A673 (cell line): ENCODE results near the gene STUM. TPM values are rescaled to one million over a fixed set of nuclear protein-coding genes. Genes with fewer than 3 reads are reported as not detected.

Experiments used
- BruUV-seq: library from RNA; stranded (reverse); fragments of 400-500 nt; replicated peaks from 2 replicates; lab custom pipeline; 2021; lab: Mats Ljungman, UMichigan
- CTCF ChIA-PET: fragments of 300-600 bp; sonication (Branson Sonifier 250); formaldehyde crosslinking; loops from one replicate; lab custom pipeline; 2022; ENCODE audit warnings: antibody characterized with exemption; lab: Charles Lee
- POLR2A ChIA-PET: fragments of 300-600 bp; sonication (Branson Sonifier 250); formaldehyde crosslinking; loops from one replicate; lab custom pipeline; 2022; ENCODE audit warnings: antibody characterized with exemption; ENCODE audit not compliant: low non-redundant PET; lab: Charles Lee
- DNase-seq: peaks from one replicate; pipeline ENCODE4 v3.0.0-alpha.2; 2015; ENCODE audit warnings: low spot score
- H3K27ac ChIP-seq: fragments of 200-600 bp; sonication (generic); 2 replicates; pipeline ENCODE4 v1.5.1; 2016; ENCODE audit warnings: mixed run types, low read depth, mild to moderate bottlenecking, mixed read lengths, antibody characterized with exemption, low read length; ENCODE audit not compliant: poor library complexity, severe bottlenecking
- H3K27me3 ChIP-seq: fragments of 200-600 bp; sonication (generic); replicated peaks from 2 replicates; pipeline ENCODE4 v1.6.1; 2017; ENCODE audit warnings: mixed run types, low read depth, mild to moderate bottlenecking, mixed read lengths, antibody characterized with exemption, low read length; ENCODE audit not compliant: insufficient read depth, poor library complexity
- H3K36me3 ChIP-seq: fragments of 200-600 bp; sonication (generic); 2 replicates; pipeline ENCODE4 v1.6.1; 2016; ENCODE audit warnings: mixed run types, mild to moderate bottlenecking, mixed read lengths, antibody characterized with exemption, low read length; ENCODE audit not compliant: insufficient read depth, poor library complexity, severe bottlenecking
- H3K4me1 ChIP-seq: fragments of 200-600 bp; sonication (generic); 2 replicates; pipeline ENCODE4 v1.6.1; 2017; ENCODE audit warnings: mixed run types, mild to moderate bottlenecking, mixed read lengths, antibody characterized with exemption, low read length; ENCODE audit not compliant: insufficient read depth, poor library complexity, severe bottlenecking
- H3K4me3 ChIP-seq: fragments of 200-600 bp; sonication (generic); 2 replicates; pipeline ENCODE4 v1.5.1; 2016; ENCODE audit warnings: low read depth, mixed run types, mild to moderate bottlenecking, mixed read lengths, low read length; ENCODE audit not compliant: poor library complexity, severe bottlenecking
- H3K9me3 ChIP-seq: fragments of 200-600 bp; sonication (generic); 2 replicates; pipeline ENCODE4 v1.6.1; 2016; ENCODE audit warnings: mixed run types, low read depth, mild to moderate bottlenecking, mixed read lengths, antibody characterized with exemption, low read length; ENCODE audit not compliant: poor library complexity, severe bottlenecking
- CTCF ChIP-seq: fragments of 300-800, 200-600 bp; sonication (generic); conservative IDR thresholded peaks from 2 replicates; pipeline ENCODE4 v1.5.1; 2017; ENCODE audit warnings: low read depth, mild to moderate bottlenecking, antibody characterized with exemption, low read length, moderate library complexity, mixed read lengths
- EZH2 ChIP-seq: fragments of 200-600 bp; sonication (generic); IDR thresholded peaks from 2 replicates; pipeline ENCODE4 v1.6.1; 2017; ENCODE audit warnings: borderline replicate concordance, low read depth, mild to moderate bottlenecking, mixed read lengths, antibody characterized with exemption, low read length; ENCODE audit not compliant: poor library complexity, severe bottlenecking
- intact Hi-C: fragments of 100-400 bp; cut with micrococcal nuclease; formaldehyde crosslinking; loops from one replicate; pipeline ENCODE4 v1.10.0; 2022; ENCODE audit not compliant: unreplicated experiment
- total RNA-seq: library from RNA; stranded (reverse); gene quantifications from 2 replicates; pipeline ENCODE4 v1.2.3, GENCODE V29; 2021

STUM gene
- total RNA-seq, 1 experiment from 2014 or later = 0.54 TPM

GRCh38 chr1:226588484-226588883, 39.9 kb downstream of the STUM start:
- Histone ChIP-seq H3K27me3 (no peaks in the 10 kb centered on the region), H3K27ac (no peak overlapping the region), H3K4me3 (no peak overlapping the region), H3K9me3 (no peaks in the 10 kb centered on the region), H3K36me3 (no peaks in the 10 kb centered on the region), H3K4me1 (no peaks in the 10 kb centered on the region)
- DNase-seq = no peak
- BruUV-seq = no TSS peak
- CTCF ChIA-PET = no interaction called here
- POLR2A ChIA-PET = no interaction called here
- no peak for TF ChIP-seq CTCF
- intact Hi-C loops = no loop called here

GRCh38 chr1:226589008-226589733, 40.6 kb downstream of the STUM start:
- POLR2A ChIA-PET = no interaction called here
- TF ChIP-seq CTCF (no peak), EZH2 (no peak)
- CTCF ChIA-PET = no interaction called here

GRCh38 chr1:226590614-226591013, 42.0 kb downstream of the STUM start:
- no peaks in the 10 kb centered on the region for H3K4me1 ChIP-seq
- no peak for DNase-seq
- H3K9me3 ChIP-seq = no peaks in the 10 kb centered on the region
- BruUV-seq = no TSS peak
- H3K27me3 ChIP-seq = no peaks in the 10 kb centered on the region
- H3K36me3 ChIP-seq = no peaks in the 10 kb centered on the region
- H3K4me3 ChIP-seq = no peak overlapping the region
- no peak overlapping the region for H3K27ac ChIP-seq
- TF ChIP-seq CTCF = no peak
- intact Hi-C loops = no loop called here
- POLR2A ChIA-PET = no interaction called here
- CTCF ChIA-PET = no interaction called here

More at GRCh38 chr1:226589008-226589733, 40.6 kb downstream of the STUM start:
- H3K4me1 ChIP-seq = no peaks in the 10 kb centered on the region
- no peaks in the 10 kb centered on the region for H3K9me3 ChIP-seq
- no peak overlapping the region for H3K27ac ChIP-seq
- no peaks in the 10 kb centered on the region for H3K36me3 ChIP-seq
- intact Hi-C loops = no loop called here
- DNase-seq = no peak
- no peaks in the 10 kb centered on the region for H3K27me3 ChIP-seq
- no peak overlapping the region for H3K4me3 ChIP-seq
- no TSS peak for BruUV-seq
